Neural crest cell (in vitro differentiated cells): ENCODE results near the gene ABCA9. TPM values are rescaled to one million over a fixed set of nuclear protein-coding genes. Genes with fewer than 3 reads are reported as not detected.

Source experiments
- DNase-seq: peaks from one replicate; pipeline ENCODE4 v3.0.0; 2021; ENCODE audit warnings: low read depth, mixed read lengths, low spot score
- H3K27ac Mint-ChIP-seq: one replicate; pipeline ENCODE4 v1.8.0; 2021; ENCODE audit warnings: mild to moderate bottlenecking, mixed read lengths; ENCODE audit not compliant: unreplicated experiment
- H3K27me3 Mint-ChIP-seq: 2 replicates; pipeline ENCODE4 v1.8.0; 2021; ENCODE audit warnings: low read depth, mild to moderate bottlenecking, mixed read lengths
- H3K36me3 Mint-ChIP-seq: 2 replicates; pipeline ENCODE4 v1.8.0; 2021; ENCODE audit warnings: low read depth, mild to moderate bottlenecking, mixed read lengths
- H3K4me1 Mint-ChIP-seq: 2 replicates; pipeline ENCODE4 v1.8.0; 2021; ENCODE audit warnings: mixed read lengths
- H3K4me3 Mint-ChIP-seq: one replicate; pipeline ENCODE4 v1.8.0; 2021; ENCODE audit warnings: mild to moderate bottlenecking, mixed read lengths
- H3K9me3 Mint-ChIP-seq: 2 replicates; pipeline ENCODE4 v1.8.0; 2021; ENCODE audit warnings: mixed read lengths
- total RNA-seq: library from RNA; stranded (reverse); gene quantifications from 2 replicates; pipeline ENCODE4 v1.2.1, GENCODE V29; 2021
- TF ChIP-seq, protein P1 (sequence below): fragments of 200-600 bp; sonication (generic); conservative IDR thresholded peaks from 2 replicates; pipeline ENCODE4 v1.5.0; 2021; ENCODE audit warnings: antibody characterized with exemption, mild to moderate bottlenecking

ABCA9 gene
- total RNA-seq, 1 donor from 2014 or later = 1.3 TPM

DNA sequence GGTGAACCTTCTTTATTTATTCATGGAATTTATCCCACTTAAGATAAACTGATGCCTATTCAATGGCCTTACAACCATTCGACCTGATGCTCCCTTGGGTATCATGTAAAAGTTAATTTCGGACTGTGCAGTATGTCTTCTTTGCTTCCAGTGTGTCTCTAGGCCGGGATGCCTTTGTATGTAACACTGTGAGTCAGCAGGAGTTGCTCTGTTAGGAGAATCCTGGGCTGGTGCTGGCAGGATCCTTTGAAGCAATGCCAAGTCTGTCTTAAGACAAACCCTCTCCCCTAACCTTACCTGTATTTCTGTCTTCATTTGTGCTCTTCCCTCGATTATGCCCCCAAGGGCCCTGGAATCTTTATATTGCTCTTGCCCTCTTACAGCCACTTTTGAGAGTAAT lies 67.6 kb downstream of the ABCA9 start:
- TF ChIP-seq, protein P1, sequence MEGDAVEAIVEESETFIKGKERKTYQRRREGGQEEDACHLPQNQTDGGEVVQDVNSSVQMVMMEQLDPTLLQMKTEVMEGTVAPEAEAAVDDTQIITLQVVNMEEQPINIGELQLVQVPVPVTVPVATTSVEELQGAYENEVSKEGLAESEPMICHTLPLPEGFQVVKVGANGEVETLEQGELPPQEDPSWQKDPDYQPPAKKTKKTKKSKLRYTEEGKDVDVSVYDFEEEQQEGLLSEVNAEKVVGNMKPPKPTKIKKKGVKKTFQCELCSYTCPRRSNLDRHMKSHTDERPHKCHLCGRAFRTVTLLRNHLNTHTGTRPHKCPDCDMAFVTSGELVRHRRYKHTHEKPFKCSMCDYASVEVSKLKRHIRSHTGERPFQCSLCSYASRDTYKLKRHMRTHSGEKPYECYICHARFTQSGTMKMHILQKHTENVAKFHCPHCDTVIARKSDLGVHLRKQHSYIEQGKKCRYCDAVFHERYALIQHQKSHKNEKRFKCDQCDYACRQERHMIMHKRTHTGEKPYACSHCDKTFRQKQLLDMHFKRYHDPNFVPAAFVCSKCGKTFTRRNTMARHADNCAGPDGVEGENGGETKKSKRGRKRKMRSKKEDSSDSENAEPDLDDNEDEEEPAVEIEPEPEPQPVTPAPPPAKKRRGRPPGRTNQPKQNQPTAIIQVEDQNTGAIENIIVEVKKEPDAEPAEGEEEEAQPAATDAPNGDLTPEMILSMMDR = no peak
- Mint-ChIP-seq H3K9me3 (peaks cover 7% of the 10 kb centered on the region), H3K4me3 (no peak overlapping the region), H3K27ac (no peak overlapping the region), H3K27me3 (no peaks in the 10 kb centered on the region), H3K4me1 (no peaks in the 10 kb centered on the region), H3K36me3 (no peaks in the 10 kb centered on the region)
- no peak for DNase-seq

DNA sequence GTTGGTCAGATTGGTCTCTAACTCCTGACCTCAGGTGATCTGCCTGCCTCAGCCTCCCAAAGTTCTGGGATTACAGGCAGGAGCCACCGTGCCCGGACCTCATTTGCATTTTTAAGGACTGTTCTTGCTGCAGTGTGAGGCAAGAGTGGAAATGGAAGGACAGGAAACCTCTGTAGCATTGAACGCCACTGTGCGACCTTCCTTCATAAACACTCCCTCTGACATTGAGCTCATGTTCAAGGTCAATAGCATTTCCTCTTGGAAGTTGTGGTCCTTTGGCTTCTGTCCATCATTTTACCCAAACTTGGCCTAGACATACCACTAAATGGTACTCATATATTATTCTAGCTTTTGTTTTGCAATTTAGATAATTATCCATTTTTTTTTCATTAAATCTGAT lies 72.8 kb downstream of the ABCA9 start:
- TF ChIP-seq, protein P1 = no peak
- Mint-ChIP-seq H3K4me1 (no peaks in the 10 kb centered on the region), H3K9me3 (peaks cover 4% of the 10 kb centered on the region), H3K36me3 (no peaks in the 10 kb centered on the region), H3K27ac (no peak overlapping the region), H3K27me3 (no peaks in the 10 kb centered on the region), H3K4me3 (no peak overlapping the region)
- DNase-seq = no peak

DNA sequence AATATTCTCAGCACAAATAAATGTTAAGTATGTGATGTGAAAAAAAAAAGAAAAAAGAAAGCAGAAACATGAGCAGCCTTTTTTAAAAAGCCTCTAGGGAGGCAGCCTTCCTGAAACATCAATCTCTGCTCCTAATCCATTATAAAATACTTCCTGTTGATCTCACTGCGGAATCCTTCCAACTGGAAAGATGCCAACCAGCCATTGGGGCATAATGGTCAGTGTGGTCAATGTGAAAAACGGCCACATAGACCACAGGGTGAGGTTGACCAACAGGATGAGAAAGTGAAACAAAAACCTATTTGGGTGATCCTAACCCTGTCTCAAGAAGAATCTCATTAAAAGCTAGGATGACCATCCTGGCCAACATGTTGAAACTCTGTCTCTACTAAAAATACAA lies 79.4 kb downstream of the ABCA9 start:
- Mint-ChIP-seq H3K27me3 (no peaks in the 10 kb centered on the region), H3K4me1 (no peaks in the 10 kb centered on the region), H3K36me3 (peaks cover 6% of the 10 kb centered on the region), H3K27ac (no peak overlapping the region), H3K9me3 (peaks cover 10% of the 10 kb centered on the region), H3K4me3 (no peak overlapping the region)
- DNase-seq = no peak
- TF ChIP-seq, protein P1 = no peak

DNA sequence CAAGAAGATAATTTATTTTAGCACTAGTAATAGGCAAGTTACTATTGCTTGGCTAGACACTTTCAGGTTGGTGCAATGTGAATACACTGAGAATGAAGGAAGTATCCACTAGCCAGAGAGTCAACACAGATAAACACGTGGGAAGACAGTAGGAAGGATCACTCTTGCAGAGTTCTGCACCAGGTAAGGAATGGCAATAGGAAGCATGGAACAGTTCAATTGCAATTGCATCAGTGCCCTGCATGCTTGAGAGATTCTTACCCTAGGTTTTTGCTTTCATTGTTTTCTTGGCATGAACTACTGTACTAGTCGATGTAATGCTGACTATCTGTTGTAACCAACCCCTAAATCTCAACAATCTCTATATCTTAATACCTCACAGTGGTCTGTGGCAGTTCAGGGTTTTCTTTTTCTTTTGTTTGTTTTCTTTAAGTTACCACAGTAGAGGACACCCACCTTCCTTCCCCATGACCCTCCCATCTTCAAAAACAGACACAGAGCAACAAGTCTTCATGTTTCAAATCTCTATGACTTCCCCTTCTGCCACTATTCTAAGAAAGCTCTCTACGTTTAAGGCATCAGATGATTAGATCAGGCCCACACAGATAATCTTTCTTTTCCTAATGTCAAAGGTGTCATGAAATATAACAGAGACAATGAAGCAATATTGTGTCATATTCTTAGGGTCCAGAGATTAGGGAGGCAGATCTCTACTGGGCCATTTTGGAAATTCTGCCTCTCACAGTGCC lies 87.5 kb downstream of the ABCA9 start:
- H3K9me3 Mint-ChIP-seq = peaks cover 11% of the 10 kb centered on the region
- no peak overlapping the region for H3K27ac Mint-ChIP-seq
- no peak for DNase-seq
- TF ChIP-seq, protein P1 = no peak
- peaks cover 21% of the 10 kb centered on the region for H3K4me1 Mint-ChIP-seq
- peaks cover 8% of the 10 kb centered on the region for H3K36me3 Mint-ChIP-seq
- no peak overlapping the region for H3K4me3 Mint-ChIP-seq
- H3K27me3 Mint-ChIP-seq = no peaks in the 10 kb centered on the region

DNA sequence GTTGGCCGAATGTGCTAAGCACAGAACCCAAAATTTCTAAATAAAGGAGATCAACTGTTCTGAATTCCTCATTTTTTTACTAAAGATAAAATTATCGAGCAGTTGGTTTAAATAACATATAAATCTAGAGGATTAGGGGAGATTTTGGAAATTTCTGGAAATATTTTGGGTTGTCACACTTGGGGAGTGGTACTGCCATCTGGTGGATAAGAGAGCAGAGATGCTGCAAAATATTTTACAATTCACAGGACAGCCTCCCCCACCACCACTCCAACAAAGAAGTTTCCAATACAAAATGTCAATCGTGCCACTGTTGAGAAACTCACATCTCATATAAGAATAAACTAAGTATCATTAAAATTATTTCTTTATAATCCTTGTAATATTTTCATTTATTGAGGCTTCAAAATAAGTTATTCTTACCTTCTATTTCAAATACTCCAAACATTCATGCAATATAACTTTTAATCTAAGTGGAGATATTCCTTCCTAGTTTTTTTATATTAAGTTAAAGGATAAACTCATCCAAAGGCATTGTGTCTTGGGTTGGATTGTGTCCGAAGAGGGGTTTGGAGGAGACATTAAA lies 88.5 kb downstream of the ABCA9 start:
- Mint-ChIP-seq H3K4me3 (no peak overlapping the region), H3K27ac (no peak overlapping the region), H3K27me3 (no peaks in the 10 kb centered on the region), H3K9me3 (peaks cover 7% of the 10 kb centered on the region), H3K36me3 (peaks cover 6% of the 10 kb centered on the region), H3K4me1 (peaks cover 21% of the 10 kb centered on the region)
- DNase-seq = peak; percentile 14
- TF ChIP-seq, protein P1 = peak; percentile 74
